HFFc6 (cell line): ENCODE data around the gene BAIAP2L2. TPM values are rescaled to one million over a fixed set of nuclear protein-coding genes. Genes with fewer than 3 reads are reported as not detected.

ENCODE experiments used
- DNase-seq: peaks from one replicate; pipeline ENCODE4 v3.0.0-alpha.2; 2018
- H3K27ac Mint-ChIP-seq: 2 replicates; pipeline ENCODE4 v1.8.0; 2020; ENCODE audit warnings: mild to moderate bottlenecking, mixed read lengths
- H3K27me3 Mint-ChIP-seq: 2 replicates; pipeline ENCODE4 v1.8.0; 2021; ENCODE audit warnings: mild to moderate bottlenecking, moderate library complexity, mixed read lengths; ENCODE audit not compliant: insufficient read depth
- H3K36me3 Mint-ChIP-seq: 2 replicates; pipeline ENCODE4 v1.8.0; 2021; ENCODE audit warnings: low read depth, mixed read lengths
- H3K4me1 Mint-ChIP-seq: 2 replicates; pipeline ENCODE4 v1.8.0; 2020; ENCODE audit warnings: low read depth, mixed read lengths
- H3K4me3 Mint-ChIP-seq: 2 replicates; pipeline ENCODE4 v1.8.0; 2020; ENCODE audit warnings: mild to moderate bottlenecking, moderate library complexity, mixed read lengths
- H3K9me3 Mint-ChIP-seq: 2 replicates; pipeline ENCODE4 v1.8.0; 2020; ENCODE audit warnings: mild to moderate bottlenecking, mixed read lengths
- total RNA-seq, 6 experiments: library from RNA; stranded (reverse); fragmentation: NEBNext Ultra II Directional; extraction: Animal tissue kit (Norgen Biotek cat#: 25700); gene quantifications; 2 replicates in 1 of 6; 3 replicates in 5 of 6; pipeline ENCODE4 v1.2.3, GENCODE V29; 2021
- TF ChIP-seq, protein P1 (sequence below): fragments of 200-600 bp; sonication (generic); IDR thresholded peaks from 2 replicates; pipeline ENCODE4 v1.5.0; 2021; ENCODE audit warnings: antibody characterized with exemption, mild to moderate bottlenecking

BAIAP2L2 gene
- total RNA-seq, 6 experiments from 2014 or later, result 0.08 TPM; not detected in 5

DNA sequence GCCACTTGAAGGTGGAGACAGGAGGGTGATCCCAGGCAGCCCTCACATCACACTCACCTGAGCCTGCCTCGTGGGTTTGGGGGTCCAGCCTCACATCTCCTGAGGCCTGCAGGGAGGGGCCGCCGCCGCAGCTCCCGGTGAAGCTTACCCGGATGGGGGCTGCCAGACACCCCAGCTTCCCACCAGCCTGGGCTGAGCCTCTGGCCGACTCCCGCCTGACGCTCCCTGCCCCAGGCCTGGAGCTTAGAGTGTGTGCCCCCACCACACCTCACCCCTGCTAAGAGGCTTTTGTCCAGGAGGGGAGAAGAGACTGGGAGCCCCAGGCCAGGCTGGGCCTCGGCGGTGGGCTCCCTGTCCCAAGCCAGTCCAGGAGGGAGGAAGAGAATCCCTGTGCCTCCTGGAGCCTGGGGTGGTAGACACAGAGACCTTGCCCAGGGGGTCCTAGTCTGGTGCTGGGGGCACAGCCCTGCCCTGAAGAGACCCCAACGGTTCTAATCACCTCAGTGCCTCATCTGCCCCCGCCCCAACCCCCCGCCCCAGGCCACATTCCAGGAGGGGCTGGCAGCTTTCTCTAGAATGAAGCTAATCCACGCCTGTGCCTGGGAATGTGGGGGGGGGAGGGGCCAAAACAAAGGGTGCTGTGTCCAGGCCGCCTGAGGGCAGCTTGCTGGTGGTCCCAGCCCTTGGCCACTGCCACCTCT lies 26.4 kb downstream of the BAIAP2L2 start, which contains the start of gene SLC16A8:
TSS of gene SLC16A8 (minus strand) at position 254 of the 701 bp plus-strand sequence. CDS start 1,311 bp downstream, outside the sequence.
- no peak for DNase-seq
- peaks cover 19% of the 10 kb centered on the region for H3K27me3 Mint-ChIP-seq
- H3K9me3 Mint-ChIP-seq, result no peaks in the 10 kb centered on the region
- H3K36me3 Mint-ChIP-seq, result no peaks in the 10 kb centered on the region
- TF ChIP-seq, protein P1, sequence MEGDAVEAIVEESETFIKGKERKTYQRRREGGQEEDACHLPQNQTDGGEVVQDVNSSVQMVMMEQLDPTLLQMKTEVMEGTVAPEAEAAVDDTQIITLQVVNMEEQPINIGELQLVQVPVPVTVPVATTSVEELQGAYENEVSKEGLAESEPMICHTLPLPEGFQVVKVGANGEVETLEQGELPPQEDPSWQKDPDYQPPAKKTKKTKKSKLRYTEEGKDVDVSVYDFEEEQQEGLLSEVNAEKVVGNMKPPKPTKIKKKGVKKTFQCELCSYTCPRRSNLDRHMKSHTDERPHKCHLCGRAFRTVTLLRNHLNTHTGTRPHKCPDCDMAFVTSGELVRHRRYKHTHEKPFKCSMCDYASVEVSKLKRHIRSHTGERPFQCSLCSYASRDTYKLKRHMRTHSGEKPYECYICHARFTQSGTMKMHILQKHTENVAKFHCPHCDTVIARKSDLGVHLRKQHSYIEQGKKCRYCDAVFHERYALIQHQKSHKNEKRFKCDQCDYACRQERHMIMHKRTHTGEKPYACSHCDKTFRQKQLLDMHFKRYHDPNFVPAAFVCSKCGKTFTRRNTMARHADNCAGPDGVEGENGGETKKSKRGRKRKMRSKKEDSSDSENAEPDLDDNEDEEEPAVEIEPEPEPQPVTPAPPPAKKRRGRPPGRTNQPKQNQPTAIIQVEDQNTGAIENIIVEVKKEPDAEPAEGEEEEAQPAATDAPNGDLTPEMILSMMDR, result no peak
- no peak within 1 kb of the TSS for H3K27ac Mint-ChIP-seq
- H3K4me1 Mint-ChIP-seq, result no peaks in the 10 kb centered on the region
- no peak within 1 kb of the TSS for H3K4me3 Mint-ChIP-seq

DNA sequence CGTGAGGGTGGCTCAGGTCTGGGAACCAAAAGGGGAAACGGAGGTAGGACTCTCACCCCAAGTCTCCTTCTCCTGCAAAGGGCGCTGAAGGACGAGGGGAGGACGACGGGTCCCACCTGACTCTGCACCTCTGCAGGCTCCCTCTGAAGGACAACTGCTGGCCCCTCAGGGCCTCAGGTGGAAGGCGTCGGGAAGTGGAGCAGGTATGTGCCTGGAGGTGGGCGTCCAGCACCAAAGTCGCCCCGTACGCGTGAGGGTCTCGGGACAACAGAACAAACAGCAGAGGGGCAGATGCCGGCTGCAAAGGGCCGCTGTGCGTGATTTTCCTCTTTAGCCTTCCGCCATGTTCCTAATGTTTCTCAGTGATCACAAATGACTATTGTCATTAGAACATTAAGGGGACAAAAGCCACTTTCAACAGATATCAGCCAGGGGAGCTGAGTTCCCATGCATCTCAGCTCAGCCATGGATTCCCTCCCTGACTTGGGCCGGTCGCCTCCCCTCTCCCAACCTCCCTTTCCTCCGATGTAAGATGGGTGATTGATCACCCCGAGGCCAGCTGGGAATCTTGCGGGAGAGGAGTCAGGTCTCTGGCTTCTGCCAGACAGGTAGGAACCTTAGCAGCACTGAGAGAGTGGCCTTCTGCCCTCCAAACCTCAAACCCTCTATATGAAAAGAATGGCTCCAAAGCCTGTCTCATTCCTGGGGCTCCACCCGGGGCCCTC lies 27.3 kb downstream of the BAIAP2L2 start:
- no peak for DNase-seq
- no peak overlapping the region for H3K4me3 Mint-ChIP-seq
- no peaks in the 10 kb centered on the region for H3K4me1 Mint-ChIP-seq
- TF ChIP-seq, protein P1, result no peak
- no peak overlapping the region for H3K27ac Mint-ChIP-seq
- H3K36me3 Mint-ChIP-seq, result no peaks in the 10 kb centered on the region
- H3K9me3 Mint-ChIP-seq, result no peaks in the 10 kb centered on the region
- peaks cover 19% of the 10 kb centered on the region for H3K27me3 Mint-ChIP-seq

DNA sequence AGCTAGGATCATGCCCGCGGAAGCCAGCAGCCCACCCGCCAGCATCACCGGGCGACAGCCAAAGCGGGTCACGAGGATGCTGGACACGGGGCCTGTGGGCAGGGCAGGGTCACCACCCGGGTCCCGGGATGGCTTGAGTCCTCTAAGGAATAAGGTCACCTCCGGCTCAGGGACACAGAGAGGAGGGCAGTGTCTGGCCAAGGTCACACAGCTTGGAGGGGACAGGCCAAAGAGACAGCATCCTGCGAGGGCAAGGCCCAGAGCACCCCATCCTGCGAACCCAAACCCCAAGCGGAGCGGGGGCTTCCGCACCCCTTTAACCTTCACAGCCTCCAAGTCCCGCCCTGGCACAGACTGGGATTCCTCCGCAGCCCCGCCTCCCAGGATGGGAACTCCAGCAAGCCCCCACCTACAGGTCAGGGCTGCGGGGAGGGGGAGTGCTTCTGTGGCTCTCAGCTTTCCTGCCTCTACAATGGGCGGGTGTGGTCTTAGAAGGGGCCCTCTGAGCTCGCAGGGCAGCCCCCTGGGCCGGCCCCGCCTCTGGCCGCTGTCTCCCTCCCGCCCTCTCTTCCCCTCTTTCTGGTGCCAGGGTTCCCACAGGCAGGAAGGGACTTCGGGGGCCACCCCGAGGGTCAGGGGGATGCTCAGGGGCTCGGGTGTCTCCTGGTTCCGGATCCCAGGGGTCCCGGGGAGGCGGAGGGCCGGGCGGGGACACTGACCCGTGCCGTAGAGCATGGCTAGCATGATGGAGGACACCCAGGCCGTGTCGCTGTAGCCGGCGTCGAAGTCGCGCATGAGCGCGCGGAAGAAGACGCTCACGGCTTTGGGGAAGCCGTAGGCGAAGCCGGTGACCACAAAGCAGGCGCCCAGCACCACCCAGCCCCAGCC lies 28.3 kb downstream of the BAIAP2L2 start:
- Mint-ChIP-seq H3K27ac (no peak overlapping the region), H3K36me3 (no peaks in the 10 kb centered on the region), H3K9me3 (no peaks in the 10 kb centered on the region), H3K4me1 (no peaks in the 10 kb centered on the region), H3K27me3 (peaks cover 12% of the 10 kb centered on the region; the same call in 1 of the 2 replicates), H3K4me3 (no peak overlapping the region)
- TF ChIP-seq, protein P1, result no peak
- DNase-seq, result no peak

DNA sequence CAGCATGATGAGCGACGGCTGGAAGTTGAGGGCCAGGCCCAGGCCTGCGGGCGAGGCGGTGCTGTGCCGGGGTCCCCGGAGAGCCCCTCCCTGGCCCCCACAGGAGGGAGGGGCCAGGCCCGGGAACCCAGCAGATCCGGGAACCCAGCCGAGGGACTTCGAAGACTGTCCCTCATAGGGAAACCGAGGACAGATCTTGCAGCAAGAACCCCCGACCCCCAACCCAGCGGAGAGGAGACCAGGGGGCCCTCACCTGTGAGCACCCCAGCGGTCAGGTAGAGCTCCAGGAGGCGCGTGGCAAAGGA lies 28.9 kb downstream of the BAIAP2L2 start:
- no peak overlapping the region for H3K27ac Mint-ChIP-seq

More for the DNA sequence above, 28.9 kb downstream of the BAIAP2L2 start:
- Mint-ChIP-seq H3K27me3 (peaks cover 12% of the 10 kb centered on the region; the same call in 1 of the 2 replicates), H3K4me1 (no peaks in the 10 kb centered on the region), H3K36me3 (no peaks in the 10 kb centered on the region), H3K4me3 (no peak overlapping the region), H3K9me3 (no peaks in the 10 kb centered on the region)
- DNase-seq, result no peak
- TF ChIP-seq, protein P1, result no peak
